HCT116 (cell line): Measurements from ENCODE around the gene MORN5. TPM values are rescaled to one million over a fixed set of nuclear protein-coding genes. Genes with fewer than 3 reads are reported as not detected.

Source experiments
- ATAC-seq: fragments of 200-7000 bp; cut with Tn5 transposase; 2 replicates; pipeline ENCODE4 v1.9.1; 2020; ENCODE audit warnings: mild to moderate bottlenecking, moderate library complexity
- BruUV-seq: library from RNA; stranded (reverse); fragments of 400-500 nt; replicated peaks from 2 replicates; lab custom pipeline; 2021; lab: Mats Ljungman, UMichigan
- CTCF ChIA-PET: fragments of 300-600 bp; sonication (Branson Sonifier 250); formaldehyde crosslinking; loops from one replicate; lab custom pipeline; 2021; ENCODE audit warnings: antibody characterized with exemption; lab: Charles Lee
- POLR2A ChIA-PET: fragments of 300-600, 350-600 bp; sonication (Branson Sonifier 250); formaldehyde crosslinking; loops from one replicate; lab custom pipeline; 2021; ENCODE audit warnings: antibody characterized with exemption; lab: Charles Lee
- RAD21 ChIA-PET, 2 experiments: fragments of 300-600 bp; sonication (Branson Sonifier 250); formaldehyde crosslinking; loops; one replicate each; lab custom pipeline; 2023; ENCODE audit warnings: low total read pairs in 2 of 2; ENCODE audit not compliant: uncharacterized antibody in 2 of 2, unreplicated experiment in 2 of 2, low non-redundant PET in 1 of 2; lab: Charles Lee
- DNase-seq: peaks from one replicate; pipeline ENCODE4 v3.0.0-alpha.2; 2010; ENCODE audit warnings: low read depth, low spot score
- H2AFZ ChIP-seq: fragments of 200-600 bp; shearing (Covaris generic), sonication (generic); 2 replicates; pipeline ENCODE4 v1.6.1; 2017; ENCODE audit warnings: low read depth, mixed run types, mixed read lengths, antibody characterized with exemption, low read length; ENCODE audit not compliant: poor library complexity, severe bottlenecking
- H3K27ac ChIP-seq: 2 replicates; pipeline ENCODE4 v1.5.1; 2012; ENCODE audit warnings: low read depth, low read length
- H3K27me3 ChIP-seq: fragments of 200-600 bp; sonication (generic); 2 replicates; pipeline ENCODE4 v1.6.1; 2016; ENCODE audit warnings: mixed run types, low read length, mixed read lengths; ENCODE audit not compliant: insufficient read depth
- H3K36me3 ChIP-seq, 2 experiments: fragments of 200-500 bp in 1 of 2; fragments of 200-600 bp in 1 of 2; sonication (Bioruptor generic) in 1 of 2; sonication (generic) in 1 of 2; 2 replicates each; pipeline versions ENCODE4 v1.5.1 to v1.6.1; 2014 to 2016; ENCODE audit warnings: low read length in 2 of 2, inconsistent platforms in 1 of 2, mixed read lengths in 1 of 2, mixed run types in 1 of 2; ENCODE audit not compliant: insufficient read depth in 2 of 2, control insufficient read depth in 1 of 2
- H3K4me1 ChIP-seq, 2 experiments: fragments of 200-600 bp in 1 of 2; sonication (generic) in 1 of 2; 2 replicates each; pipeline versions ENCODE4 v1.5.1 to v1.6.1; 2012 to 2017; ENCODE audit warnings: low read length in 2 of 2, inconsistent platforms in 1 of 2, mild to moderate bottlenecking in 1 of 2, mixed read lengths in 1 of 2, mixed run types in 1 of 2, moderate library complexity in 1 of 2; ENCODE audit not compliant: insufficient read depth in 2 of 2, control insufficient read depth in 1 of 2
- H3K4me2 ChIP-seq: fragments of 200-600 bp; sonication (generic); 2 replicates; pipeline ENCODE4 v1.6.1; 2017; ENCODE audit warnings: mixed run types, low read length, mixed read lengths
- H3K4me3 ChIP-seq, 2 experiments: fragments of 200-600 bp in 1 of 2; sonication (generic) in 1 of 2; replicated peaks in 1 of 2; 2 replicates each; pipeline ENCODE4 v1.5.1; 2011 to 2016; ENCODE audit warnings: low read length in 2 of 2, control low read depth in 1 of 2, low read depth in 1 of 2, mild to moderate bottlenecking in 1 of 2, mixed read lengths in 1 of 2, mixed run types in 1 of 2
- H3K79me2 ChIP-seq: fragments of 200-600 bp; sonication (generic); 2 replicates; pipeline ENCODE4 v1.6.1; 2017; ENCODE audit warnings: mild to moderate bottlenecking, mixed run types, low read length, moderate library complexity, mixed read lengths; ENCODE audit not compliant: insufficient read depth
- H3K9ac ChIP-seq: fragments of 200-600 bp; sonication (generic); 2 replicates; pipeline ENCODE4 v1.6.1; 2016; ENCODE audit warnings: low read length, mixed read lengths
- H3K9me2 ChIP-seq: fragments of 200-600 bp; sonication (generic), shearing (Covaris generic); 2 replicates; pipeline ENCODE4 v1.6.1; 2017; ENCODE audit warnings: mixed run types, mild to moderate bottlenecking, moderate library complexity; ENCODE audit not compliant: insufficient read depth
- H3K9me3 ChIP-seq, 2 experiments: fragments of 200-500 bp in 1 of 2; fragments of 200-600 bp in 1 of 2; sonication (Bioruptor generic) in 1 of 2; sonication (generic) in 1 of 2; 2 replicates each; pipeline ENCODE4 v1.6.1; 2014 to 2017; ENCODE audit warnings: low read length in 2 of 2, mixed read lengths in 2 of 2, inconsistent platforms in 1 of 2, low read depth in 1 of 2, mild to moderate bottlenecking in 1 of 2, mixed run types in 1 of 2, moderate library complexity in 1 of 2; ENCODE audit not compliant: control insufficient read depth in 1 of 2, insufficient read depth in 1 of 2
- H4K20me1 ChIP-seq: fragments of 200-600 bp; sonication (generic), shearing (Covaris generic); 2 replicates; pipeline ENCODE4 v1.6.1; 2017; ENCODE audit warnings: mixed run types, mild to moderate bottlenecking, moderate library complexity; ENCODE audit not compliant: insufficient read depth
- EGR1 ChIP-seq: IDR thresholded peaks from 2 replicates; pipeline ENCODE4 v1.6.1; 2012; ENCODE audit warnings: low read depth
- EZH2 ChIP-seq: fragments of 200-600 bp; sonication (generic); IDR thresholded peaks from 2 replicates; pipeline ENCODE4 v1.6.1; 2017; ENCODE audit warnings: antibody characterized with exemption, mixed run types
- FOSL1 ChIP-seq: IDR thresholded peaks from 2 replicates; pipeline ENCODE4 v1.6.1; 2012; ENCODE audit warnings: low read depth
- JUND ChIP-seq: IDR thresholded peaks from 2 replicates; pipeline ENCODE4 v1.6.1; 2012
- MAX ChIP-seq: IDR thresholded peaks from 2 replicates; pipeline ENCODE4 v1.6.1; 2012
- RAD21 ChIP-seq: IDR thresholded peaks from 2 replicates; pipeline ENCODE4 v1.6.1; 2012; ENCODE audit warnings: low read depth, mild to moderate bottlenecking
- ZBTB33 ChIP-seq: IDR thresholded peaks from 2 replicates; pipeline ENCODE4 v1.6.1; 2011; ENCODE audit warnings: mild to moderate bottlenecking, low read length, moderate library complexity; ENCODE audit not compliant: insufficient replicate concordance; ENCODE audit errors: extremely low read depth
- ZFX ChIP-seq: fragments of 450-650 bp; IDR thresholded peaks from 2 replicates; pipeline ENCODE4 v1.6.1; 2017
- ZNF274 ChIP-seq: fragments of 200-500 bp; sonication (Bioruptor generic); IDR thresholded peaks from 2 replicates; pipeline ENCODE4 v1.6.1; 2014; ENCODE audit warnings: mild to moderate bottlenecking, low read depth, low read length, inconsistent platforms
- intact Hi-C: fragments of 100-400 bp; cut with micrococcal nuclease; formaldehyde crosslinking; loops from 2 replicates; pipeline ENCODE4 v1.10.0; 2022
- total RNA-seq: library from RNA; stranded (reverse); gene quantifications from one replicate; pipeline ENCODE4 v1.2.1, GENCODE V29; 2021; ENCODE audit not compliant: unreplicated experiment

MORN5 gene
- total RNA-seq, 1 experiment from 2014 or later, result not detected

- Histone ChIP-seq H3K4me1 (peaks cover 0 to 12% of the 10 kb centered on the region in 2 experiments; a peak in 2 of 4 replicates), H3K9me2 (no peaks in the 10 kb centered on the region), H3K27me3 (no peaks in the 10 kb centered on the region), H3K9ac (no peak overlapping the region), H3K4me3 (no peak overlapping the region), H2AFZ (no peak overlapping the region), H3K79me2 (no peaks in the 10 kb centered on the region), H4K20me1 (no peaks in the 10 kb centered on the region), H3K36me3 (no peaks in the 10 kb centered on the region), H3K4me2 (no peak overlapping the region), H3K9me3 (no peaks in the 10 kb centered on the region), H3K27ac (no peak overlapping the region)
- TF ChIP-seq MAX, result no peak
- TF ChIP-seq ZNF274, result no peak
- TF ChIP-seq RAD21, result no peak
- no peak for TF ChIP-seq JUND
- TF ChIP-seq EZH2, result no peak
- no peak for TF ChIP-seq ZBTB33
- no peak for TF ChIP-seq ZFX
- TF ChIP-seq FOSL1, result no peak
- TF ChIP-seq EGR1, result no peak
- ChIA-PET POLR2A (no interaction called here), CTCF (no interaction called here), RAD21 (no interaction called here)
- BruUV-seq, result no TSS peak
- ATAC-seq (no peak), DNase-seq (no peak)
- intact Hi-C loops, result no loop called here
These were observed 59.5 kb downstream of the MORN5 start for GRCh38 chr9:122218935-122219855.
